GM06990 (cell line): ENCODE results near the gene GPD1.

Experiments
- DNase-seq: peaks from one replicate; pipeline ENCODE4 v3.0.0-alpha.2; 2011; ENCODE audit not compliant: insufficient read length; ENCODE audit errors: extremely low read depth
- H3K27me3 ChIP-seq: replicated peaks from 2 replicates; pipeline ENCODE4 v1.6.0; 2011; ENCODE audit warnings: low read length; ENCODE audit not compliant: control insufficient read depth, insufficient read depth
- H3K36me3 ChIP-seq: 2 replicates; pipeline ENCODE4 v1.5.1; 2011; ENCODE audit warnings: low read length; ENCODE audit not compliant: control insufficient read depth, insufficient read depth
- H3K4me3 ChIP-seq: replicated peaks from 2 replicates; pipeline ENCODE4 v1.5.1; 2011; ENCODE audit warnings: low read depth, mild to moderate bottlenecking, control low read depth, low read length
- CTCF ChIP-seq: IDR thresholded peaks from 2 replicates; pipeline ENCODE4 v1.5.1; 2011; ENCODE audit warnings: low read length, control low read depth, mild to moderate bottlenecking, inconsistent platforms; ENCODE audit not compliant: insufficient read depth, poor library complexity, severe bottlenecking

Gene GPD1

GRCh38 chr12:50070314-50071060, 33.3 kb upstream of the GPD1 start:
- H3K36me3 ChIP-seq: no peaks in the 10 kb centered on the region
- TF ChIP-seq CTCF: peak; percentile 96
- no peak for DNase-seq
- peaks cover 2% of the 10 kb centered on the region; the same call in 1 of the 2 replicates for H3K27me3 ChIP-seq
- H3K4me3 ChIP-seq: no peak overlapping the region

GRCh38 chr12:50072198-50072907, 31.5 kb upstream of the GPD1 start:
- no peak for TF ChIP-seq CTCF
- Histone ChIP-seq H3K36me3 (no peaks in the 10 kb centered on the region), H3K27me3 (peaks cover 2% of the 10 kb centered on the region; the same call in 1 of the 2 replicates), H3K4me3 (no peak overlapping the region)
- DNase-seq: no peak

GRCh38 chr12:50073206-50073605, 30.6 kb upstream of the GPD1 start:
- no peak for DNase-seq
- no peak for TF ChIP-seq CTCF
- Histone ChIP-seq H3K36me3 (no peaks in the 10 kb centered on the region), H3K4me3 (no peak overlapping the region), H3K27me3 (peaks cover 2% of the 10 kb centered on the region; the same call in 1 of the 2 replicates)

- Histone ChIP-seq H3K36me3 (no peaks in the 10 kb centered on the region), H3K4me3 (no peak overlapping the region), H3K27me3 (peaks cover 2% of the 10 kb centered on the region; the same call in 1 of the 2 replicates)
- no peak for TF ChIP-seq CTCF
- DNase-seq: no peak
Measured at GRCh38 chr12:50073712-50074111, 30.1 kb upstream of the GPD1 start.

GRCh38 chr12:50074936-50075807, 28.6 kb upstream of the GPD1 start:
- DNase-seq: peak; percentile 63
- peaks cover 2% of the 10 kb centered on the region for H3K27me3 ChIP-seq
- H3K4me3 ChIP-seq: no peak overlapping the region
- peak; percentile 90 for TF ChIP-seq CTCF
- no peaks in the 10 kb centered on the region for H3K36me3 ChIP-seq
